Measurements from ENCODE around the gene FECH.

The FECH gene

GRCh38 chr18:57542812-57543427 lies 43.6 kb downstream of the FECH start:
- Histone ChIP-seq H3K27ac (ENCODE audit: low read depth, low read length) (no peak overlapping the region), H2AFZ (ENCODE audit: low read depth, low read length, severe bottlenecking) (no peak overlapping the region)

GRCh38 chr18:57542126-57542525 lies 44.4 kb downstream of the FECH start:
- H3K36me3 ChIP-seq (ENCODE audit: low read length): no peaks in the 10 kb centered on the region
- H3K4me2 ChIP-seq (ENCODE audit: low read depth, low read length, poor library complexity, severe bottlenecking): no peak overlapping the region
- H3K9ac ChIP-seq (ENCODE audit: low read length): no peak overlapping the region
- no peaks in the 10 kb centered on the region for H3K9me3 ChIP-seq (ENCODE audit: insufficient read depth, low read length)
- H4K20me1 ChIP-seq (ENCODE audit: low read depth, low read length): no peaks in the 10 kb centered on the region
- no peak overlapping the region for H3K4me3 ChIP-seq (ENCODE audit: insufficient read depth, low read length, poor library complexity, severe bottlenecking)
- H2AFZ ChIP-seq (ENCODE audit: low read depth, low read length, severe bottlenecking): no peak overlapping the region
- H3K27me3 ChIP-seq (ENCODE audit: low read length): no peaks in the 10 kb centered on the region
- TF ChIP-seq EZH2phosphoT487 (conservative IDR thresholded peaks at IDR 0.05; ENCODE audit: low read length): no peak
- no peaks in the 10 kb centered on the region for H3K79me2 ChIP-seq (ENCODE audit: insufficient read depth, low read length)
- no peak overlapping the region for H3K27ac ChIP-seq (ENCODE audit: low read depth, low read length)
- H3K9me2 ChIP-seq (replicated peaks; ENCODE audit: insufficient read depth, low read length): no peaks in the 10 kb centered on the region
- H3F3A ChIP-seq (ENCODE audit: insufficient read depth): no peaks in the 10 kb centered on the region

More at GRCh38 chr18:57542812-57543427, 43.6 kb downstream of the FECH start:
- Histone ChIP-seq H4K20me1 (ENCODE audit: low read depth, low read length) (no peaks in the 10 kb centered on the region), H3K36me3 (ENCODE audit: low read length) (no peaks in the 10 kb centered on the region), H3K27me3 (ENCODE audit: low read length) (no peaks in the 10 kb centered on the region), H3K9me2 (replicated peaks; ENCODE audit: insufficient read depth, low read length) (no peaks in the 10 kb centered on the region), H3K9me3 (ENCODE audit: insufficient read depth, low read length) (no peaks in the 10 kb centered on the region), H3K4me3 (ENCODE audit: insufficient read depth, low read length, poor library complexity, severe bottlenecking) (no peak overlapping the region), H3F3A (ENCODE audit: insufficient read depth) (no peaks in the 10 kb centered on the region), H3K79me2 (ENCODE audit: insufficient read depth, low read length) (no peaks in the 10 kb centered on the region), H3K4me2 (ENCODE audit: low read depth, low read length, poor library complexity, severe bottlenecking) (no peak overlapping the region), H3K9ac (ENCODE audit: low read length) (no peak overlapping the region)
- TF ChIP-seq, protein P1, sequence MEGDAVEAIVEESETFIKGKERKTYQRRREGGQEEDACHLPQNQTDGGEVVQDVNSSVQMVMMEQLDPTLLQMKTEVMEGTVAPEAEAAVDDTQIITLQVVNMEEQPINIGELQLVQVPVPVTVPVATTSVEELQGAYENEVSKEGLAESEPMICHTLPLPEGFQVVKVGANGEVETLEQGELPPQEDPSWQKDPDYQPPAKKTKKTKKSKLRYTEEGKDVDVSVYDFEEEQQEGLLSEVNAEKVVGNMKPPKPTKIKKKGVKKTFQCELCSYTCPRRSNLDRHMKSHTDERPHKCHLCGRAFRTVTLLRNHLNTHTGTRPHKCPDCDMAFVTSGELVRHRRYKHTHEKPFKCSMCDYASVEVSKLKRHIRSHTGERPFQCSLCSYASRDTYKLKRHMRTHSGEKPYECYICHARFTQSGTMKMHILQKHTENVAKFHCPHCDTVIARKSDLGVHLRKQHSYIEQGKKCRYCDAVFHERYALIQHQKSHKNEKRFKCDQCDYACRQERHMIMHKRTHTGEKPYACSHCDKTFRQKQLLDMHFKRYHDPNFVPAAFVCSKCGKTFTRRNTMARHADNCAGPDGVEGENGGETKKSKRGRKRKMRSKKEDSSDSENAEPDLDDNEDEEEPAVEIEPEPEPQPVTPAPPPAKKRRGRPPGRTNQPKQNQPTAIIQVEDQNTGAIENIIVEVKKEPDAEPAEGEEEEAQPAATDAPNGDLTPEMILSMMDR (IDR thresholded peaks at IDR 0.05; ENCODE audit: insufficient read depth, low read length, poor library complexity, severe bottlenecking): no peak
- no peak for TF ChIP-seq EZH2phosphoT487 (conservative IDR thresholded peaks at IDR 0.05; ENCODE audit: low read length)

GRCh38 chr18:57539702-57540101 lies 46.8 kb downstream of the FECH start:
- no peaks in the 10 kb centered on the region for H3K36me3 ChIP-seq (ENCODE audit: low read length)
- no peaks in the 10 kb centered on the region for H3K9me2 ChIP-seq (replicated peaks; ENCODE audit: insufficient read depth, low read length)
- H3K4me3 ChIP-seq (ENCODE audit: insufficient read depth, low read length, poor library complexity, severe bottlenecking): no peak overlapping the region
- TF ChIP-seq, protein P1 (IDR thresholded peaks at IDR 0.05; ENCODE audit: insufficient read depth, low read length, poor library complexity, severe bottlenecking): no peak
- TF ChIP-seq EZH2phosphoT487 (conservative IDR thresholded peaks at IDR 0.05; ENCODE audit: low read length): no peak
- H3K4me2 ChIP-seq (ENCODE audit: low read depth, low read length, poor library complexity, severe bottlenecking): no peak overlapping the region
- no peaks in the 10 kb centered on the region for H4K20me1 ChIP-seq (ENCODE audit: low read depth, low read length)
- H3K79me2 ChIP-seq (ENCODE audit: insufficient read depth, low read length): no peaks in the 10 kb centered on the region
- no peaks in the 10 kb centered on the region for H3K9me3 ChIP-seq (ENCODE audit: insufficient read depth, low read length)
- no peak overlapping the region for H3K27ac ChIP-seq (ENCODE audit: low read depth, low read length)
- no peaks in the 10 kb centered on the region for H3K27me3 ChIP-seq (ENCODE audit: low read length)
- H3F3A ChIP-seq (ENCODE audit: insufficient read depth): no peaks in the 10 kb centered on the region
- H2AFZ ChIP-seq (ENCODE audit: low read depth, low read length, severe bottlenecking): no peak overlapping the region
- H3K9ac ChIP-seq (ENCODE audit: low read length): no peak overlapping the region

DNA sequence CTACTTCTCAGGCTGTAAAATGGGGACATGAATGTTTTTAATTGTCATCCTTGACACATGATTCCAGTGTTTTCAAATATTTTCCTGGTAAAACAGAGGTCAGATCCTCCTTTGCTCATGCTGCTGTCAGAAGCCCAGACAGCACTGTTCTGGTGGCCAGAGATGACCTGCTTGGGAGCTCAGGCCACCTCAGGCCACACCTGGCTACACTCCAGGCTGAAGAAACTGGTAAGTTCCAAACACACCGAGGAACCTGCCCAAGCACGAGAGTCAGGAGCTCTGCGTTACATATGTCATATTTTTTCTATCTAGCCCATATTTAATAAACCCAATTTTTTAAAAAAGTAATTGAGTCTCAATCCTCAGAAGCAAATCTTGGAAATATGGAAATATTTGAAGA lies 47.9 kb downstream of the FECH start:
- no peak overlapping the region for H3K4me2 ChIP-seq (ENCODE audit: low read depth, low read length, poor library complexity, severe bottlenecking)

More for the DNA sequence above, 47.9 kb downstream of the FECH start:
- Histone ChIP-seq H3K79me2 (ENCODE audit: insufficient read depth, low read length) (no peaks in the 10 kb centered on the region), H3K36me3 (ENCODE audit: low read length) (no peaks in the 10 kb centered on the region), H3K27me3 (ENCODE audit: low read length) (no peaks in the 10 kb centered on the region), H3K9me3 (ENCODE audit: insufficient read depth, low read length) (no peaks in the 10 kb centered on the region), H2AFZ (ENCODE audit: low read depth, low read length, severe bottlenecking) (no peak overlapping the region), H3K9me2 (replicated peaks; ENCODE audit: insufficient read depth, low read length) (no peaks in the 10 kb centered on the region), H3K4me3 (ENCODE audit: insufficient read depth, low read length, poor library complexity, severe bottlenecking) (no peak overlapping the region), H3F3A (ENCODE audit: insufficient read depth) (no peaks in the 10 kb centered on the region), H3K27ac (ENCODE audit: low read depth, low read length) (no peak overlapping the region), H4K20me1 (ENCODE audit: low read depth, low read length) (no peaks in the 10 kb centered on the region), H3K9ac (ENCODE audit: low read length) (no peak overlapping the region)
- TF ChIP-seq, protein P1 (IDR thresholded peaks at IDR 0.05; ENCODE audit: insufficient read depth, low read length, poor library complexity, severe bottlenecking): no peak
- no peak for TF ChIP-seq EZH2phosphoT487 (conservative IDR thresholded peaks at IDR 0.05; ENCODE audit: low read length)
